Thyroid gland (tissue), 4 donors: ENCODE data around the gene CDC34.

Source experiments
- POLR2A ChIP-seq, 2 donors: fragments of 450-650 bp; IDR thresholded peaks; one replicate each; pipeline ENCODE4 v1.6.1; 2017; ENCODE audit warnings: antibody characterized with exemption in 2 of 2, mild to moderate bottlenecking in 2 of 2, moderate library complexity in 1 of 2
- TF ChIP-seq, protein P1 (sequence below), 6 experiments: fragments of 200-600 bp in 3 of 6; fragments of 450-650 bp in 3 of 6; sonication (generic) in 3 of 6; IDR thresholded peaks; one replicate each; pipeline ENCODE4 v1.5.1; 2016 to 2019; ENCODE audit warnings: antibody characterized with exemption in 6 of 6, mild to moderate bottlenecking in 2 of 6, inconsistent platforms in 1 of 6, moderate library complexity in 1 of 6

DNA sequence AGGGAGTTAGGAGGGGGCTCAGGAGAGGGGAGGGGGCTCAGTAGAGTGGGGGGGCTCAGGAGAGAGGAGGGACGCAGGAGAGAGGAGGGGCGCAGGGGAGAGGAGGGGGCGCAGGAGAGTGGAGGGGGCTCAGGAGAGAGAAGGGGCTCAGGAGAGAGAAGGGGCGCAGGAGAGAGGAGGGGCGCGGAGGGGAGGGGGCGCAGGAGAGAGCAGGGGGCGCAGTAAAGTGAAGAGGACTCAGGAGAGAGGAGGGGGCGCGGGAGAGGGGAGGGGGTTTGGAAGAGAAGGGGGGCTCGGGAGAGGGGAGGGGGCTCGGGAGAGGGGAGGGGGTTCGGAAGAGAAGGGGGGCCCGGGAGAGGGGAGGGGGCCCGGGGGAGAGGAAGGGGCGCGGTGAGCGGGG is 34.6 kb upstream of the CDC34 start:
- TF ChIP-seq, protein P1, sequence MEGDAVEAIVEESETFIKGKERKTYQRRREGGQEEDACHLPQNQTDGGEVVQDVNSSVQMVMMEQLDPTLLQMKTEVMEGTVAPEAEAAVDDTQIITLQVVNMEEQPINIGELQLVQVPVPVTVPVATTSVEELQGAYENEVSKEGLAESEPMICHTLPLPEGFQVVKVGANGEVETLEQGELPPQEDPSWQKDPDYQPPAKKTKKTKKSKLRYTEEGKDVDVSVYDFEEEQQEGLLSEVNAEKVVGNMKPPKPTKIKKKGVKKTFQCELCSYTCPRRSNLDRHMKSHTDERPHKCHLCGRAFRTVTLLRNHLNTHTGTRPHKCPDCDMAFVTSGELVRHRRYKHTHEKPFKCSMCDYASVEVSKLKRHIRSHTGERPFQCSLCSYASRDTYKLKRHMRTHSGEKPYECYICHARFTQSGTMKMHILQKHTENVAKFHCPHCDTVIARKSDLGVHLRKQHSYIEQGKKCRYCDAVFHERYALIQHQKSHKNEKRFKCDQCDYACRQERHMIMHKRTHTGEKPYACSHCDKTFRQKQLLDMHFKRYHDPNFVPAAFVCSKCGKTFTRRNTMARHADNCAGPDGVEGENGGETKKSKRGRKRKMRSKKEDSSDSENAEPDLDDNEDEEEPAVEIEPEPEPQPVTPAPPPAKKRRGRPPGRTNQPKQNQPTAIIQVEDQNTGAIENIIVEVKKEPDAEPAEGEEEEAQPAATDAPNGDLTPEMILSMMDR (IDR thresholded peaks at IDR 0.05): no peak
- TF ChIP-seq POLR2A (IDR thresholded peaks at IDR 0.05): no peak
